Gastroesophageal sphincter (tissue), 4 donors: ENCODE results near the gene CENPVL3. TPM values are rescaled to one million over a fixed set of nuclear protein-coding genes. Genes with fewer than 3 reads are reported as not detected.

Experiments used
- ATAC-seq: fragments of 150-250 bp; one replicate; pipeline ENCODE4 v1.9.1; 2016; ENCODE audit warnings: mild to moderate bottlenecking, moderate library complexity
- H3K27ac ChIP-seq, 4 donors: fragments of 200-600 bp; sonication (generic) in 3 of 4; 1 replicate in 3 of 4; 2 replicates in 1 of 4; pipeline ENCODE4 v1.5.1; 2016 to 2019
- H3K27me3 ChIP-seq: fragments of 200-600 bp; sonication (generic); one replicate; pipeline ENCODE4 v1.5.1; 2019
- H3K36me3 ChIP-seq, 2 donors: fragments of 200-600 bp; sonication (generic); one replicate each; pipeline ENCODE4 v1.5.1; 2019; ENCODE audit warnings: control low read depth in 1 of 2
- H3K4me1 ChIP-seq, 3 donors: fragments of 200-600 bp; sonication (generic); 1 replicate in 2 of 3; 2 replicates in 1 of 3; pipeline ENCODE4 v1.5.1; 2016 to 2019; ENCODE audit warnings: control low read depth in 2 of 3
- H3K4me3 ChIP-seq, 2 donors: fragments of 200-600 bp; sonication (generic); one replicate each; pipeline ENCODE4 v1.5.1; 2019; ENCODE audit warnings: mild to moderate bottlenecking in 1 of 2, moderate library complexity in 1 of 2
- H3K9me3 ChIP-seq, 3 donors: fragments of 200-600 bp; sonication (generic); one replicate each; pipeline ENCODE4 v1.5.1; 2017 to 2019; ENCODE audit warnings: control low read depth in 2 of 3
- EP300 ChIP-seq: sonication (generic); formaldehyde crosslinking; IDR thresholded peaks from one replicate; pipeline ENCODE4 v1.6.1; 2017; ENCODE audit warnings: antibody characterized with exemption, mild to moderate bottlenecking
- POLR2A ChIP-seq, 2 donors: fragments of 450-650 bp; IDR thresholded peaks; one replicate each; pipeline ENCODE4 v1.6.1; 2017; ENCODE audit warnings: antibody characterized with exemption in 2 of 2, mild to moderate bottlenecking in 2 of 2, moderate library complexity in 1 of 2
- POLR2AphosphoS5 ChIP-seq: sonication (generic); formaldehyde crosslinking; IDR thresholded peaks from one replicate; pipeline ENCODE4 v1.6.1; 2017; ENCODE audit warnings: antibody characterized with exemption
- WGBS, 2 donors: methylation state at CpG; one replicate each; pipeline ENCODE4 v1.1.5; 2018; ENCODE audit warnings: low coverage in 1 of 2; 5-methylcytosine and 5-hydroxymethylcytosine counted together
- total RNA-seq, 4 donors: library from RNA; depleted of rRNA; stranded (reverse); fragments of >200 nt; gene quantifications; one replicate each; pipeline ENCODE4 v1.1.0, GENCODE V29; 2016
- TF ChIP-seq, protein P1 (sequence below), 4 experiments: fragments of 200-600 bp in 2 of 4; fragments of 450-650 bp in 2 of 4; sonication (generic) in 1 of 4; IDR thresholded peaks; one replicate each; pipeline ENCODE4 v1.5.1; 2017 to 2019; ENCODE audit warnings: antibody characterized with exemption in 4 of 4, mild to moderate bottlenecking in 2 of 4, moderate library complexity in 2 of 4

The CENPVL3 gene
- total RNA-seq, 4 donors from 2014 or later = not detected

DNA sequence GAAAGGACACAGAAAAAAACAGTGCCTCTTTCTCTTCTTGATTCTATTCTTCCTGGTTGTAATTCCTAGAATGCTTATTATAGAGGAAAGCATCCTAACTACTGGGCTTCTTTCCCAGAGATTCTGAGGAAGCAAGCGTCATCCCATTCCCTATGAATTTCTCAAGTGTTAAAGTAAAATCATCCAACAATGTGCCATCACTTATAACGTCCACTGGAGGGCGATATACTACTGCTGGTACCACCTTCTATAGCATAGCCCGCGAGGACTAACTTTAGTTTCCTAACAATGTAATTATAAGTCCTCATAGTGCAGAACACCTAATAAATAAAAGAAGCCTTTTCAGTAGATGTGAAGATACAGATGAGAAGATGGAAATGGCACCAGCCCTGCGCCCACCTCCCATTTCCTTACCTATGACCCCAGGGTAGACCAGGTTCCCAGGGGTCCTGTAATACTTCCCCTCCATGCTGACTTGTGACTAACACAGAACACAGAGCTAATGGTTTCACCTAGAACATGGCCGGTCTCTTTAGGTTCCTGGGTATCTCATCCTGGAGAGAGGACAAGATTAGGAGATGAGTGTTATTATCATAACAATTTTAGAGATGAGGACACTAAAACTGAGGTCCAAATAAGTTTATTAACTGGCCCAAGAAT is 4.2 kb downstream of the CENPVL3 start:
- Histone ChIP-seq H3K27ac (no peak overlapping the region), H3K36me3 (no peaks in the 10 kb centered on the region), H3K9me3 (no peaks in the 10 kb centered on the region), H3K4me1 (no peaks in the 10 kb centered on the region), H3K4me3 (no peak overlapping the region), H3K27me3 (peaks cover 11% of the 10 kb centered on the region)
- 11 to 18% methylated on average over 3 to 7 of the region's 7 CpGs for WGBS, 2 donors
- ATAC-seq = no peak
- no peak for TF ChIP-seq EP300
- TF ChIP-seq, protein P1, sequence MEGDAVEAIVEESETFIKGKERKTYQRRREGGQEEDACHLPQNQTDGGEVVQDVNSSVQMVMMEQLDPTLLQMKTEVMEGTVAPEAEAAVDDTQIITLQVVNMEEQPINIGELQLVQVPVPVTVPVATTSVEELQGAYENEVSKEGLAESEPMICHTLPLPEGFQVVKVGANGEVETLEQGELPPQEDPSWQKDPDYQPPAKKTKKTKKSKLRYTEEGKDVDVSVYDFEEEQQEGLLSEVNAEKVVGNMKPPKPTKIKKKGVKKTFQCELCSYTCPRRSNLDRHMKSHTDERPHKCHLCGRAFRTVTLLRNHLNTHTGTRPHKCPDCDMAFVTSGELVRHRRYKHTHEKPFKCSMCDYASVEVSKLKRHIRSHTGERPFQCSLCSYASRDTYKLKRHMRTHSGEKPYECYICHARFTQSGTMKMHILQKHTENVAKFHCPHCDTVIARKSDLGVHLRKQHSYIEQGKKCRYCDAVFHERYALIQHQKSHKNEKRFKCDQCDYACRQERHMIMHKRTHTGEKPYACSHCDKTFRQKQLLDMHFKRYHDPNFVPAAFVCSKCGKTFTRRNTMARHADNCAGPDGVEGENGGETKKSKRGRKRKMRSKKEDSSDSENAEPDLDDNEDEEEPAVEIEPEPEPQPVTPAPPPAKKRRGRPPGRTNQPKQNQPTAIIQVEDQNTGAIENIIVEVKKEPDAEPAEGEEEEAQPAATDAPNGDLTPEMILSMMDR (IDR thresholded peaks at IDR 0.05) = peak; percentile 5 to 43 (median 20)

DNA sequence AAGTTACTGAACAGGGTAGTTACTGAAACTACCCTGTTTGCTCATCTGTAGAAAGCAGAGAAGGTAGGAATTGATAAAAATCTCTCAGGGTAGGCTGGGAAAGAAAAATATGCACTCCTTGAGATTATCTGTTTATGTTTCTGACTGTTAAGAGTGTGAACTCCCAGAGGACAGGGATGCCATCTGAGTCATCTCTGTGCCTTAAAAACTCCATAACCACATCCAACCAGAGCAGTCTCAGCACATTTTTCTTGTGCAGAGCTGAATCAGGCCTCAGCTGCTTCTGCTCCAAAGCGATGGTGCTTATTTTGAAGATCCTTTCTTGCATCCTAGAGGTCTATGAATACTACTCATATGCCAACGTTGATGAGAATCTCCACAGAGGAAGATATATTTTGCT is 9.9 kb downstream of the CENPVL3 start:
- no peaks in the 10 kb centered on the region for H3K9me3 ChIP-seq
- H3K27me3 ChIP-seq = no peaks in the 10 kb centered on the region
- no peak for ATAC-seq
- no peak overlapping the region for H3K4me3 ChIP-seq
- TF ChIP-seq EP300 = no peak
- no peak for TF ChIP-seq POLR2A (IDR thresholded peaks at IDR 0.05)
- TF ChIP-seq POLR2AphosphoS5 = no peak
- TF ChIP-seq, protein P1 (IDR thresholded peaks at IDR 0.05) = no peak
- no peaks in the 10 kb centered on the region for H3K4me1 ChIP-seq
- H3K36me3 ChIP-seq = no peaks in the 10 kb centered on the region
- 47 to 51% methylated on average over 2 of the region's 2 CpGs for WGBS, 2 donors
- H3K27ac ChIP-seq = no peak overlapping the region

DNA sequence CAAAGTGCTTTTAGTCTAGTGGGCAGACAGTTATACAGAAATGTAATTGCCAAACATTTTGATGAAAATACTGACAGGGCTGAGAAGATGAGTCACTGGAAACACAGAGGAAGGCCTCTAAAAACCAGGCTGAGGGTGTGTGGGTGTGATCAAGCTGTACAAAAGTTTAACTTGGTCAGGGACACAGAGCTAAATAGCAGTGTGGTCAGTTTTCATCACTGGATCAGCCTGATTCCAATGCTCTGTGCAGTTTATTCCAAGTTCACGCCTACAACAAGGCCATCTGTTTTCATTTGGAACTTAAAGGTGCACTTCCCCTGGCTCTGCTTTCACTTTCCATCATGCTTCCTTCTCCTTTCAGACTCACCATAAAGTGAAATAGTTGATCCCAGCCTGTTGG is 10.6 kb downstream of the CENPVL3 start:
- no peaks in the 10 kb centered on the region for H3K9me3 ChIP-seq
- 40 to 60% methylated on average over 1 of the region's 1 CpG for WGBS, 2 donors
- ATAC-seq = no peak
- H3K27ac ChIP-seq = no peak overlapping the region
- H3K4me1 ChIP-seq = no peaks in the 10 kb centered on the region
- no peaks in the 10 kb centered on the region for H3K36me3 ChIP-seq
- no peak overlapping the region for H3K4me3 ChIP-seq
- TF ChIP-seq, protein P1 (IDR thresholded peaks at IDR 0.05) = no peak
- no peaks in the 10 kb centered on the region for H3K27me3 ChIP-seq

DNA sequence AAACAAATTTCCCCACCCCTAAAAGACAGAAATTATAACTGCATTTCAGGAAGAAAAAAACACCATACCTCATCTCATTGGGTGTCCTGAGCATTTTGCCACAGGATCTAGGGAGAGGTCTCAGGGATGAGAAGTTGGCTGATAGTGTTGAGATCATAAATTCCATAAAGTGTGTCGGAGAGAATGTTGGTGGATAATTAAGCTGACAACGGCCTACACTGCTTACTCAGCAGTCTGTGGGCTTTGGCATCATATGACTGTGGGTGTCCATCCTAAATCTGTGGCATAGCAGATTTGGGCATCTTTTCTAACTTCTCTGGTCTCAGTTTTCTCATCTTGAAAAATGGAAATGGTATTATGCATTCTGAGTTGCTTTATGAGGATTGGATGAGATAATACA is 12.3 kb downstream of the CENPVL3 start:
- H3K9me3 ChIP-seq = no peaks in the 10 kb centered on the region
- no peaks in the 10 kb centered on the region for H3K27me3 ChIP-seq
- no peak for ATAC-seq
- H3K4me1 ChIP-seq = no peaks in the 10 kb centered on the region
- no peak overlapping the region for H3K4me3 ChIP-seq
- TF ChIP-seq, protein P1 (IDR thresholded peaks at IDR 0.05) = no peak
- no peak for TF ChIP-seq EP300
- no peak for TF ChIP-seq POLR2A (IDR thresholded peaks at IDR 0.05)
- no peak for TF ChIP-seq POLR2AphosphoS5
- H3K27ac ChIP-seq = no peak overlapping the region
- WGBS, 2 donors = 36% methylated on average over 2 of the region's 2 CpGs; no CpG with 5 or more reads in 1 of the 2 donors
- no peaks in the 10 kb centered on the region for H3K36me3 ChIP-seq

DNA sequence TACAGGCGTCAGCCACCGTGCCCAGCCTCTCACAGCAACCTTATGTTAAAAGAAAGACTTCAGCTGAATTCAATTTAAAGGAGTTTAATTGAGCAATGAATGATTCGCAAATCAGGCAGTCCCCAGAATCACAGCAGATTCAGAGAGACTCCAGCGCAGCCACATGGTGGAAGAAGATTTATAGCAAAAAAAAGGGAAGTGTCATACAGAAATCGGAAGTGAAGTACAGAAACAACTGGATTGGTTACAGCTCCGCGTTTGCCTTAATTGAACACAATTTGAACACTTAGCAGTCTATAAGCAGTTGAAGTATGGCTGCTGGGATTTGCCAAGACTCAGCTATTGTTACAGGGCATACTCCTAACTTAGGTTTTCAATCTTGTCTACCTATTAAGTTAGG is 19.8 kb downstream of the CENPVL3 start:
- 60 to 91% methylated on average over 2 to 6 of the region's 7 CpGs for WGBS, 2 donors
- no peaks in the 10 kb centered on the region for H3K27me3 ChIP-seq
- ATAC-seq = no peak
- no peaks in the 10 kb centered on the region for H3K9me3 ChIP-seq
- TF ChIP-seq POLR2AphosphoS5 = no peak
- TF ChIP-seq, protein P1 (IDR thresholded peaks at IDR 0.05) = no peak
- TF ChIP-seq POLR2A (IDR thresholded peaks at IDR 0.05) = no peak
- no peak for TF ChIP-seq EP300
- H3K27ac ChIP-seq = no peak overlapping the region
- no peak overlapping the region for H3K4me3 ChIP-seq
- no peaks in the 10 kb centered on the region for H3K36me3 ChIP-seq
- H3K4me1 ChIP-seq = no peaks in the 10 kb centered on the region
